Astrocyte of the spinal cord (primary cell): ENCODE data around the gene KRTAP12-1.

Experiments used
- DNase-seq: peaks from one replicate; pipeline ENCODE4 v3.0.0; 2011; ENCODE audit warnings: low read depth, low spot score
- H3K4me3 ChIP-seq: 2 replicates; pipeline ENCODE4 v1.5.1; 2011; ENCODE audit warnings: low read depth, mild to moderate bottlenecking, low read length, moderate library complexity
- in situ Hi-C: cut with HindIII; loops from 2 replicates; pipeline ENCODE4 v1.10.0; 2017; ENCODE audit warnings: low sequenced_read_pairs
- TF ChIP-seq, protein P1 (sequence below): IDR thresholded peaks from 2 replicates; pipeline ENCODE4 v1.5.1; 2012; ENCODE audit warnings: low read depth, mild to moderate bottlenecking, low read length, inconsistent platforms

KRTAP12-1 gene

DNA sequence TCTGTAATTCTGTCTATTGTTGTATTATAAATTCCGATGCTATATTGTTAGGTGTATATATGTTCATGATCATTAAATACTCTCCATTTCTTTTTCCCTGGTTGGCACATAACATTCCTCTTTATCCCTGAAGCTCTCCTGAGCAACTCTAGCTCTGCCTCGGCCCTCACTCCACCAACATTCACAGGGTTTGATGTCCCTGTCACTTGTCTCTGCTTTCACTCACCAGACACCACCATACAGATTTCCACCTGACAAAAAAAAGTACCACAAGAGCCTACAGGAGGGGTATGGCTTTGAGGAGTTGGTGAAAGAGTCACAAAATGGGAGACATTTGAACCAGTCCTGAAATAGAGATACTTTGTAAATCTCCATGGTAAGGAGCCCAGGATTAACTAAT, 38.2 kb upstream of the KRTAP12-1 start:
- in situ Hi-C loops = no loop called here
- TF ChIP-seq, protein P1, sequence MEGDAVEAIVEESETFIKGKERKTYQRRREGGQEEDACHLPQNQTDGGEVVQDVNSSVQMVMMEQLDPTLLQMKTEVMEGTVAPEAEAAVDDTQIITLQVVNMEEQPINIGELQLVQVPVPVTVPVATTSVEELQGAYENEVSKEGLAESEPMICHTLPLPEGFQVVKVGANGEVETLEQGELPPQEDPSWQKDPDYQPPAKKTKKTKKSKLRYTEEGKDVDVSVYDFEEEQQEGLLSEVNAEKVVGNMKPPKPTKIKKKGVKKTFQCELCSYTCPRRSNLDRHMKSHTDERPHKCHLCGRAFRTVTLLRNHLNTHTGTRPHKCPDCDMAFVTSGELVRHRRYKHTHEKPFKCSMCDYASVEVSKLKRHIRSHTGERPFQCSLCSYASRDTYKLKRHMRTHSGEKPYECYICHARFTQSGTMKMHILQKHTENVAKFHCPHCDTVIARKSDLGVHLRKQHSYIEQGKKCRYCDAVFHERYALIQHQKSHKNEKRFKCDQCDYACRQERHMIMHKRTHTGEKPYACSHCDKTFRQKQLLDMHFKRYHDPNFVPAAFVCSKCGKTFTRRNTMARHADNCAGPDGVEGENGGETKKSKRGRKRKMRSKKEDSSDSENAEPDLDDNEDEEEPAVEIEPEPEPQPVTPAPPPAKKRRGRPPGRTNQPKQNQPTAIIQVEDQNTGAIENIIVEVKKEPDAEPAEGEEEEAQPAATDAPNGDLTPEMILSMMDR = no peak
- H3K4me3 ChIP-seq = no peak overlapping the region
- no peak for DNase-seq

- TF ChIP-seq, protein P1 = no peak
- DNase-seq = no peak
- in situ Hi-C loops = no loop called here
- H3K4me3 ChIP-seq = no peak overlapping the region
Observed at GRCh38 chr21:44718571-44718970, 36.6 kb upstream of the KRTAP12-1 start.

DNA sequence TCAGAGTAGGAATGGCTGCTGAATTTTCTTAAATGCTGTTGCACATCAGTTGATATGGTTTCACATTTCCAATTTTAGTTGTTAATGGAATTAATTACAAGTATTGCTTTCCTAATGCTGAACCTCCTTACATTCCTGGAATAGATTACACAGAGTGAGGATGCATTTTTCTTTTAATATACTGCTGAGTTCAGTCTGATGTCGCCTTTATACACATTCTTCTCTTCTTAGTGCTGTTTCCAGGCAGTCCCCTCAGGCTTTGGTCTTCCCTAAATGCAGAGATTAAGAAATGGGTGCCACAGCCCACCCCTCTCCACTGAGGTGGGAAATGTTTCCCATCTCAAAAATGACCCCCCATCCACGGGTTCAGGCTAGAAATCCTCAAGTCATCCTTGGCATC, 36.1 kb upstream of the KRTAP12-1 start:
- H3K4me3 ChIP-seq = no peak overlapping the region
- TF ChIP-seq, protein P1 = no peak
- in situ Hi-C loops = no loop called here
- no peak for DNase-seq

DNA sequence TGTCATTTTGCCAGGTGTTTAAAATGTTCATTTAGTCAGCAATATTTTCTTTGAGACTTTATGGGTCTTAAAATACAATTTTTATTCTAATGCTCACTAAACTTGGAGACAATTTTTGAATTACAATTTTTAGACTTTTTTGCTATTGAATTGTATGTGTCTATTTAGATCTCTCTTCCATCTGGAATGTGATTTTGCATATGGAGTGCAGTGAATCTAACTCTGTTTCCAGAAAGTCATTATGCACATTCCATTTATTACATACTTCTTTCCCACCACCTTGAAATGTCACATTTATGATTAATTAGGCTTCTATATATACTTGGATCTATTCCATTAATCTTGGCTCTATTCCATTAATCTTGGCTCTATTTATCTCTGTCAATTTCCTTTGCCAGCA, 35.0 kb upstream of the KRTAP12-1 start:
- in situ Hi-C loops = no loop called here
- no peak for DNase-seq
- TF ChIP-seq, protein P1 = no peak
- no peak overlapping the region for H3K4me3 ChIP-seq

- H3K4me3 ChIP-seq = no peak overlapping the region
- in situ Hi-C loops = no loop called here
- TF ChIP-seq, protein P1 = no peak
- no peak for DNase-seq
Observed at GRCh38 chr21:44714905-44715304, 32.9 kb upstream of the KRTAP12-1 start.

DNA sequence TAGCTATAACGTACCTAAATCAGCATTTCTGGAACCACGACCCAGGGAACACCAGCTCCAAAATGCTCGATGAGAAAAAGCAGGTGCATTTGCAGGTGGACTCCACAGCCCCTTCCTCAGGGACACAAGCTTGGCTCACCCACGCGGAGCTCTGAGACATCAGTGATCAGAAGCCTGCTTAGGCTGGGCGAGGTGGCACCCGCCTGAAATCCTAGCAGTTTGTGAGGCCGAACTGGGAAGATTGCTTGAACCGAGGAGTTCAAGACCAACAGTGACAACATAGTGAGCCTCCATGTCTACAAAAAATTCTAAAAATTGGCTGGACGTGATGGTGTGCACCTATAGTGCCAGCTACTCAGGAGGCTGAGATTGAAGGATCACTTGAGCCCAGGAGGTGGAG, 31.9 kb upstream of the KRTAP12-1 start:
- in situ Hi-C loops = no loop called here
- TF ChIP-seq, protein P1 = no peak
- H3K4me3 ChIP-seq = no peak overlapping the region
- no peak for DNase-seq

- in situ Hi-C loops = no loop called here
- no peak overlapping the region for H3K4me3 ChIP-seq
- TF ChIP-seq, protein P1 = no peak
- DNase-seq = no peak
Observed at GRCh38 chr21:44713130-44713529, 31.2 kb upstream of the KRTAP12-1 start.
